Measurements from ENCODE around the gene ADORA1. TPM values are rescaled to one million over a fixed set of nuclear protein-coding genes. Genes with fewer than 3 reads are reported as not detected.

Gene ADORA1
- total RNA-seq, 1 donor from 2014 or later = not detected

- Mint-ChIP-seq H3K4me1 (peaks cover 6% of the 10 kb centered on the region), H3K27me3 (peaks cover 20% of the 10 kb centered on the region), H3K4me3 (no peak overlapping the region), H3K36me3 (ENCODE audit: low read depth) (no peaks in the 10 kb centered on the region), H3K27ac (no peak overlapping the region), H3K9me3 (no peaks in the 10 kb centered on the region)
- ChIA-PET POLR2A (no interaction called here), CTCF (no interaction called here)
- ATAC-seq (ENCODE audit: low read depth) (no peak), DNase-seq (no peak)
- intact Hi-C loops (cut with micrococcal nuclease) = no loop called here
- no peak for TF ChIP-seq CTCF (IDR thresholded peaks at IDR 0.05)
These were observed 48.9 kb downstream of the ADORA1 start for GRCh38 chr1:203176273-203177035.

GRCh38 chr1:203177036-203177405 lies 49.5 kb downstream of the ADORA1 start:
- peaks cover 20% of the 10 kb centered on the region for H3K27me3 Mint-ChIP-seq
- intact Hi-C loops (cut with micrococcal nuclease) = no loop called here
- ATAC-seq (ENCODE audit: low read depth) (no peak), DNase-seq (no peak)
- peaks cover 6% of the 10 kb centered on the region for H3K4me1 Mint-ChIP-seq
- ChIA-PET POLR2A (no interaction called here), CTCF (no interaction called here)
- no peak overlapping the region for H3K4me3 Mint-ChIP-seq
- H3K27ac Mint-ChIP-seq = no peak overlapping the region
- no peaks in the 10 kb centered on the region for H3K9me3 Mint-ChIP-seq
- H3K36me3 Mint-ChIP-seq (ENCODE audit: low read depth) = no peaks in the 10 kb centered on the region
- TF ChIP-seq CTCF (IDR thresholded peaks at IDR 0.05) = no peak

DNA sequence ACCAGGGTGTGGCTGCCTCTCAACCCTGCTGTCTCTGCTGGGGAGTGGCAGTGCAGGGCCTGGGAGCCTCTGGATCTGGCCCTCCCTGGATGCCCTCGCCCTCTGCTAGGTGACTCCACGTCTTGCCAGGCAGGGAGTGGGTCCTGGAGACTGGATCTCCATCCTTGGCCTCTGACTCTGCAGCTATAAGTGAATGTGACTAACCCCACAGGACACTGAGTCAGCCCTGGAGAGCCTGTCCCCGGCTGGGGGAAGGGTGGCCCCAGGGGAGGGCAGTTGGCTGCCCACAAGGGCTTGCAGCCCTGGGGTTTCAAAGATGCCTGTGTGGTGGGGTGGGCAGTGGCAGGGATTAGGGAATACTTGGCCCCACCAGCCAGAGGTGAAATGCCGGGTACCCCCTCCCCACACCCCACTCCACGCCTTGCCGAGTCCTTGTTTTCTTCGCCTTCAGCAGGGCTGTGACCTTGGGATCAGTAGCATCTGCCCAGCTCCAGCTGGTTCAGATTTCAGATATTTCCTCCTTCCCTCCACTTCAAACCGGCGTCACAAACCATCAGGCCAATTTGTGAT lies 50.0 kb downstream of the ADORA1 start:
- ChIA-PET CTCF (no interaction called here), POLR2A (no interaction called here)
- intact Hi-C loops (cut with micrococcal nuclease) = no loop called here
- H3K4me3 Mint-ChIP-seq = no peak overlapping the region
- ATAC-seq (ENCODE audit: low read depth) (no peak), DNase-seq (no peak)
- H3K27me3 Mint-ChIP-seq = peaks cover 20% of the 10 kb centered on the region
- no peak overlapping the region for H3K27ac Mint-ChIP-seq
- H3K9me3 Mint-ChIP-seq = no peaks in the 10 kb centered on the region
- no peaks in the 10 kb centered on the region for H3K36me3 Mint-ChIP-seq (ENCODE audit: low read depth)
- no peak for TF ChIP-seq CTCF (IDR thresholded peaks at IDR 0.05)
- peaks cover 6% of the 10 kb centered on the region for H3K4me1 Mint-ChIP-seq

DNA sequence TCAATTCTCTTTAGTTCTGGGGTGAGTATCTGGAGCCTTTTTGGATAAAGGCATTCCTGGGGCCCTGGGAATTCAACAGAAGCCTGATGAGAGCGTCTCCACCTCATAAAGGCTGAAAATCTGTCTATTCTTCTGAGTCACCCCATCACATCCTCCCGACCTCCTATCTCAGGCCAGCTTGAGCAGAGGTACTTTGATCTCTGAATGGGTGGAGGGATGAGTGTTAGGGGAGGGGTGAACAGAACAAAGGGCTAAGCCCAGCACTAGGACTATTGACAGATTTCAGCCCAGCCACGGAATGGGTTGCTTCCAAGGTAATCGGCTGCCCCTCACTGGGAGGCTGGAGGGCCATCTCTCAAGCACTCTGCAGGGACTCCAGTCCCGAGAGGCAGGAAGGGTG lies 50.6 kb downstream of the ADORA1 start:
- H3K27me3 Mint-ChIP-seq = peaks cover 20% of the 10 kb centered on the region
- H3K36me3 Mint-ChIP-seq (ENCODE audit: low read depth) = no peaks in the 10 kb centered on the region
- TF ChIP-seq CTCF (IDR thresholded peaks at IDR 0.05) = no peak
- intact Hi-C loops (cut with micrococcal nuclease) = no loop called here
- H3K27ac Mint-ChIP-seq = no peak overlapping the region
- ChIA-PET POLR2A (no interaction called here), CTCF (no interaction called here)
- DNase-seq = no peak
- H3K4me3 Mint-ChIP-seq = no peak overlapping the region
- H3K4me1 Mint-ChIP-seq = peaks cover 6% of the 10 kb centered on the region
- no peaks in the 10 kb centered on the region for H3K9me3 Mint-ChIP-seq
- ATAC-seq (ENCODE audit: low read depth) = no peak

- Mint-ChIP-seq H3K27ac (no peak overlapping the region), H3K4me1 (peaks cover 6% of the 10 kb centered on the region), H3K27me3 (peaks cover 18% of the 10 kb centered on the region), H3K9me3 (no peaks in the 10 kb centered on the region), H3K4me3 (no peak overlapping the region), H3K36me3 (ENCODE audit: low read depth) (no peaks in the 10 kb centered on the region)
- POLR2A ChIA-PET = no interaction called here
- CTCF ChIA-PET = no interaction called here
- intact Hi-C loops (cut with micrococcal nuclease) = no loop called here
- ATAC-seq (ENCODE audit: low read depth) = no peak
- no peak for TF ChIP-seq CTCF (IDR thresholded peaks at IDR 0.05)
- no peak for DNase-seq
These were observed 51.5 kb downstream of the ADORA1 start for GRCh38 chr1:203178821-203179666.
